Stimulated activated CD8-positive, alpha-beta memory T cell treated with anti-CD3 and anti-CD28 coated beads, Interleukin-4, amount 100 ng/mL, for 4 hours (primary cell): ENCODE measurements around the gene PGBD5.

ENCODE experiments used
- DNase-seq, 2 donors: peaks; one replicate each; pipeline ENCODE4 v3.0.0-alpha.2; 2020; ENCODE audit warnings: low read depth in 2 of 2, low spot score in 1 of 2

PGBD5 gene

GRCh38 chr1:230265200-230266115, 160.7 kb downstream of the PGBD5 start:
- DNase-seq: no peak
